GDM1 (cell line): ENCODE results near the gene BEST2.
"Not testable (repeated sequence)": the region's sequence is repeated elsewhere in the genome, so short reads cannot be mapped to it uniquely, and the experiment has no call there.

Experiments
- DNase-seq: peaks from one replicate; lab custom pipeline; 2025; lab: John Stamatoyannopoulos, UW

The BEST2 gene

GRCh38 chr19:12787458-12787857 lies 35.9 kb downstream of the BEST2 start:
- DNase-seq, result no peak

DNA sequence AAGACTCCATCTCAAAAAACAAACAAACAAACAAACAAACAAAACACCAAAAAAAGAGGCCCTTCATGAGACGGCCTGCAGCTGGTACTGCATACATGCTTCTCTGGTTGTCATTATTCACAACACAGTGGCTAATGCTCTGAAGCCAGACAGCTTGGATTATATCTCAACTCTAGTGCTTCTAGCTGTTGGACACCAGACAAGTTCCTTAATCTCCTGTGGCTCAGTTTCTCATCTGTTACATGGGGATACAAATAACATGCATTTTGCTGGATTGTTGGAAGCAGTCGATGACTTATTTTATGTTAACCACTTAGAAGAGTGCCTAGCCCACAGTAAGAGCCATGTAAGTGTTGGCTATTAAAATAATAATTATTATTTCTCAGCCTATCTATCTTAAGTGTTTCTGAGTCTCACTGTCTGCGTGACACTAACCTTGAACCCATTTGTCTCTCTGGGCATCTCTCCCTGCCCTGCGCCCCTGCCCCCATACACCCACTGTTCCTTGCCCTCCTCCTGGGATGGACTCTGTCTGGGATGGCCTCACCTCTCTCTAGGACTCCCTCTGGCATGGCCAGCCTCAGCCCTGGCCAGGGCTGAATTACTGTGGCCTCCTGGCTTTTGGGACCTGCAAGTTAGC lies 36.6 kb downstream of the BEST2 start:
- DNase-seq, result no peak

- DNase-seq, result peak; percentile 43
Measured at GRCh38 chr19:12788682-12789097, 37.1 kb downstream of the BEST2 start.

DNA sequence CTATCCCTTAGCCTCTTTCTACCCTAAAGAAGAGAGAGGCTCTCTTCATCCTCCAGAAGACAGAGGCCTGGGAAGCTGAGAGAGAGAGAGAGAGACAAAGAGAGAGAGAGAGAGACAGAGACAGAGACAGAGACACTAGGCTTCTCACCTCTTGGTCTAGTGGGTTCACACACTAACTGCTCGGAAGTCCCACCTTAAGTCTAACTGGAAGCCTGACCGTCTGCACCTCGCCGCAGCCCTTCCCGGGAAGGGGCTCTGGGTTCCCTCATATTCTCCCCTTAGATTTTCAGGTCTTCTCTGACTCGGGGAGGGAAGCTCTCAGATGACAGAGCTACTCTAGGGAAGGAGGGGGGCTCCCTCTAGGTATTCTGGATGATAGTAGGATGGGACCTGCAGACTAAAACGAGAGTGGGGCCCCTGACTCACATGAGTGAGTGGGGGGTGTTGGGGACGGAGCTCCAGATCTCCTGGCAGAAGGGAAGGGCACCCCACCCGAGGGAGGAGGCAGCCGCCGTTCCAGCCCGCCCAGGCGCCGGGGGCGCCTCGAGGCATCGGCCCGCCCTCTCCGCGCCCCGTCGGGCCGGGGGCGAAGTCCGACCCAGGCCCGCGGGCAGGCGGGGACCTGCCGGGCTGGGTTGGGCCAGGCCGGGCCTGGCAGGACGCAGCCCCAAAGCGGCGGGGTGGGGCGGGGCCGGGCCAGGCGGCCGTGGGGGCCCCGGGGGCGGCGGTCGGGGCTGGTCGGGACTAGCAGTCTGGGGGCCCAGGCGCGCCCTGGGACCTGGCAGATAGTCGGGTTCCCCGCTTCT lies 37.7 kb downstream of the BEST2 start:
- DNase-seq, result no peak

- peak; percentile 97 for DNase-seq
Measured at GRCh38 chr19:12789904-12790619, 38.5 kb downstream of the BEST2 start.

GRCh38 chr19:12790628-12791344 lies 39.2 kb downstream of the BEST2 start:
- peak; percentile 15 for DNase-seq

- DNase-seq, result peak; percentile 94
Measured at GRCh38 chr19:12791345-12792050, 39.9 kb downstream of the BEST2 start, which contains the start of gene JUNB. TSS of gene JUNB (plus strand) at chr19:12791486. CDS start at chr19:12791772, 286 bp downstream.

DNA sequence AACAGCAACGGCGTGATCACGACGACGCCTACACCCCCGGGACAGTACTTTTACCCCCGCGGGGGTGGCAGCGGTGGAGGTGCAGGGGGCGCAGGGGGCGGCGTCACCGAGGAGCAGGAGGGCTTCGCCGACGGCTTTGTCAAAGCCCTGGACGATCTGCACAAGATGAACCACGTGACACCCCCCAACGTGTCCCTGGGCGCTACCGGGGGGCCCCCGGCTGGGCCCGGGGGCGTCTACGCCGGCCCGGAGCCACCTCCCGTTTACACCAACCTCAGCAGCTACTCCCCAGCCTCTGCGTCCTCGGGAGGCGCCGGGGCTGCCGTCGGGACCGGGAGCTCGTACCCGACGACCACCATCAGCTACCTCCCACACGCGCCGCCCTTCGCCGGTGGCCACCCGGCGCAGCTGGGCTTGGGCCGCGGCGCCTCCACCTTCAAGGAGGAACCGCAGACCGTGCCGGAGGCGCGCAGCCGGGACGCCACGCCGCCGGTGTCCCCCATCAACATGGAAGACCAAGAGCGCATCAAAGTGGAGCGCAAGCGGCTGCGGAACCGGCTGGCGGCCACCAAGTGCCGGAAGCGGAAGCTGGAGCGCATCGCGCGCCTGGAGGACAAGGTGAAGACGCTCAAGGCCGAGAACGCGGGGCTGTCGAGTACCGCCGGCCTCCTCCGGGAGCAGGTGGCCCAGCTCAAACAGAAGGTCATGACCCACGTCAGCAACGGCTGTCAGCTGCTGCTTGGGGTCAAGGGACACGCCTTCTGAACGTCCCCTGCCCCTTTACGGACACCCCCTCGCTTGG lies 40.7 kb downstream of the BEST2 start:
- peak; percentile 46 for DNase-seq

DNA sequence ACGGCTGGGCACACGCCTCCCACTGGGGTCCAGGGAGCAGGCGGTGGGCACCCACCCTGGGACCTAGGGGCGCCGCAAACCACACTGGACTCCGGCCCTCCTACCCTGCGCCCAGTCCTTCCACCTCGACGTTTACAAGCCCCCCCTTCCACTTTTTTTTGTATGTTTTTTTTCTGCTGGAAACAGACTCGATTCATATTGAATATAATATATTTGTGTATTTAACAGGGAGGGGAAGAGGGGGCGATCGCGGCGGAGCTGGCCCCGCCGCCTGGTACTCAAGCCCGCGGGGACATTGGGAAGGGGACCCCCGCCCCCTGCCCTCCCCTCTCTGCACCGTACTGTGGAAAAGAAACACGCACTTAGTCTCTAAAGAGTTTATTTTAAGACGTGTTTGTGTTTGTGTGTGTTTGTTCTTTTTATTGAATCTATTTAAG lies 41.3 kb downstream of the BEST2 start:
- DNase-seq, result no peak

DNA sequence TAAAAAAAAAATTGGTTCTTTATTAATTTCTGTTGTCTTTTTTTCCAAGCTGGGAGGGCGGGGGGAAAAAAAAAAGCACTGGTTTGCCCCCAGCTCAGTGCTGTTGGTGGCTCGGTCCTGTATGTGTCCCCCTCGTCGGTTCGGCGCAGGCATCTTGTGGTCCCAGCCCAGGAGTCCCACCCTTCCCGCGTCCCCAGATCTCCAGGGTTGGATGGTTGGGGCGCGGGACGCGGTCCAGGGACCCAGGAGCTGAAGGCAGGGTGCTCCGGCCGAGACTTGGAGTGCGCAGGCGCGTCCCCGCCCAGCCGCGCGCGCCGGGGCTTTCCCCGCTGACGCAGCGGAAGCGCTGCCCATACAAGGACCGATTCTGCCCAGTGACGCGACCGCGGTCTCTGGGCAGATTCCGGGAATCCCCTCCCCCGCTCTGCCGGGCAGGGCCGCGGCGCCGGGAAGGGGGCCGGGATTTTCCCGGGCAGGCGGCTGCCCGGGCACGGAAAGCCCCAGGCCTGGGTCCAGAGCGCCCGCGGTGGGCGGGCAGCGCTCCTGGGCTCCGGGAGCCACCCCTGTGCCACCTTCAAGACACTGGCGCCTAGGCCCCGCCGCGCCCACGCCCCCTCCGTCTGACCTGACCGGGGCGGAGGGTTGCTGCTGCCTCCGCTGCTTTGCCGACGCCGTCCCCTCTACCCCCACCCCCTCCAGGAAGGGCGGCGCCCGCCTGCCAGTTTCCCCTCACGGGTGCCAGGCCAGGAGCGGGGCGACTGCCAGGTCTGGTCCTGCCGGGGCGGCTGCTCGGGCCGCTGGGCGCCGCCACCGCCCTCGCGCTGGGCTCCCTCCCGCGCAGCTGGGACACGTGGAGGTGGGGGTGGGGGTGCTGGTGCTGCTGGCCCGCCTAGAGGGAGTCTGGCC lies 42.0 kb downstream of the BEST2 start:
- DNase-seq, result peak; percentile 88

- DNase-seq, result no peak
Measured at GRCh38 chr19:12794196-12794941, 42.8 kb downstream of the BEST2 start.

GRCh38 chr19:12794971-12795381 lies 43.4 kb downstream of the BEST2 start:
- DNase-seq, result no peak

DNA sequence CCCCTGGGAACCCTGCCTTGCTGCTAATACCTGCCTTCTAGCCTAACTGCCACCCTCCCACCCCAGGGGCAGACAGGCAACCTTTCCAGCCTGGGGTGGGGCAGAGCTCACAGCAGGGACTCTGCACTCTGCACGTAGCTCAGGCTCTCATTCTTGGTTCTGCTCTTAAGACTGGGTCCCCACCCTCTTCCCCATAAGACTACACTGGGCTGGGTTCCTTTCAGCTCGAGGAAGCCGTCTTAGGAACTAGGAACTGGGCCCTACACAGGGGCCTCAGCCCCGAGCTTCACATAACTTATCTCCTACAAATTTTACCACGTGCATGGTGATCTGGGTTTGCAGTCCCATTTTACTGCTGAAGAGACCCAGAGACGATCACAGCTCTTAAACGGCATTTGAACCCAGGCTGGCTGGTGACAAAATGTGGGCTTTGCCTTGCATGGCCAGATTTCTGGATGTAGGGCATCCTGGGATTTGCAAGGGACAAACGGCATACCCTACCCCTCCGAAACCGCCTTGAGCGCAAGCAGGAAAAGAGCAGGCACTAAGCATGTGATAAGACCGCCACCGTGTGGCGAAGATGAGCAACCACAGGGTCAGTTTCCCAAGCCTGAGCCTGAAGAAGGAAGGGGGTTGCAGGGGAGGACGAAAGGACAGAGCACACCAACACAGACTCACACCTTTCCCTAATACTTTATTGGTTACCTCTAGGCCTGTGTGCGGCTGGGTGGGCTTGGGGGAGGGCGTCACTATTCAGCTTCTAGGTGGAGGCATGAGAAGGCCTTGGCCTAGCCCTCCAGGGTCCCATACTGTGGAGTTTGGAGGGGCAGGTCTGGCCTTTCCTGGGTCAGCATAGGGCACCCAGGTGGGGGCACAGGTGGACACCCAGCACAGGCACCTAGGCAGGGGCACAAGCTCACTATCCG lies 44.8 kb downstream of the BEST2 start:
- DNase-seq, result peak; percentile 71

DNA sequence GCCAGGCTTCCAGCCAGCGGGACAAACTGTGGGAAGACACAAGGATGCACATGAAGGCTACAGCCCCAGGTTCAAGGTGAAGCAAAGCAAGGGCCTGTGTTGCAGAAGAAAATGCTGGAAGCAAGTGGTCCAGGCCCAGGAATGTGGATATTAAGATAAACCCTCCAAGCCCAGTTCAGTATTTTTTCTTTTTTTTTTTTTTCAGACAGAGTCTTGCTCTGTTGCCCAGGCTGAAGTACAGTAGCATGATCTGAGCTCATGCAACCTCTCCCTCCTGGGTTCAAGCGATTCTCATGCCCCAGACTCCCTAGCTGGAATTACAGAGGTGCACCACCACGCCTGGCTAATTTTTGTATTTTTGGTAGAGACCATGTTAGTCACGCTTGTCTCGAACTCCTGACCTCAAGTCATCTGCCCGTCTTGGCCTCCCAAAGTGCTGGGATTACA lies 45.6 kb downstream of the BEST2 start:
- no peak for DNase-seq

DNA sequence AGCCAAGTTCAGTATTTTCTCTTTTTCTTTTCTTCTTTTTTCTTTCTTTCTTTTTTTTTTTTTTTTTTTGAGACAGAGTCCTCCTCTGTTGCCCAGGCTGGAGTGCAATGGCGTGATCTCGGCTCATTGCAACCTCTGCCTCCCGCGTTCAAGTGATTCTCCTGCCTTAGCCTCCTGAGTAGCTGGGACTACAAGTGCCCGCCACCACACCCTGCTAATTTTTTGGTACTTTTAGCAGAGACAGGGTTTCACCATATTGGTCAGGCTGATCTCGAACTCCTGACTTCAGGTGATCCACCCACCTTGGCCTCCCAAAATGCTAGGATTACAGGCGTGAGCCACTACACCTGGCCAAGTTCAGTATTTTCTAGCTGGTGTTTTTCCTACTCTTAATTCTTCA lies 46.0 kb downstream of the BEST2 start:
- DNase-seq, result not testable (repeated sequence)

- DNase-seq, result no peak
Measured at GRCh38 chr19:12799742-12800465, 48.3 kb downstream of the BEST2 start.

DNA sequence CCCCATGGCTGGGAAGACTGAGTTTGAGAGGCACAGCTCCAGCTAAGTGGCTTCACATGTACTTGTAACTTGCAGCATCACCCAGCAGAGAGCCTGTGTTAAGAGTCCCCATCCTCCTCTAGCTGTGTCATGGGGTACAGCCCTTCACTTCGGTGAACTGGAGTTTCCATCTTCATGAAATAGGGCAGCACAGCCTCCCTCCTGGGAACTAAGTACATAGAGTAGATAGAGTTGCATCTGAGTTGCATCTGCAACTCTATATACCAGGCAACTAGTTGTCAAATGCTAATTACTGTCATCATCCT lies 48.8 kb downstream of the BEST2 start:
- DNase-seq, result no peak
